Ectodermal cell (in vitro differentiated cells): ENCODE results near the gene MAGED2.
A peak's percentile ranks its signal among the peaks of the same experiment; 100 is the strongest.
"Not testable (repeated sequence)": the region's sequence is repeated elsewhere in the genome, so short reads cannot be mapped to it uniquely, and the experiment has no call there.

ENCODE experiments used
- H3K27ac ChIP-seq: 2 replicates; pipeline ENCODE4 v1.7.0; 2013; ENCODE audit warnings: mild to moderate bottlenecking, low read depth, low read length; ENCODE audit not compliant: insufficient read depth, poor library complexity, severe bottlenecking
- H3K27me3 ChIP-seq: 2 replicates; pipeline ENCODE4 v1.7.0; 2013; ENCODE audit warnings: mild to moderate bottlenecking, low read length; ENCODE audit not compliant: insufficient read depth, control insufficient read depth, poor library complexity, severe bottlenecking
- H3K36me3 ChIP-seq: one replicate; pipeline ENCODE4 v1.7.0; 2013; ENCODE audit warnings: low read length; ENCODE audit not compliant: control insufficient read depth, insufficient read depth
- H3K4me1 ChIP-seq: one replicate; pipeline ENCODE4 v1.7.0; 2013; ENCODE audit warnings: low read length; ENCODE audit not compliant: control insufficient read depth, insufficient read depth
- H3K4me3 ChIP-seq: 2 replicates; pipeline ENCODE4 v1.7.0; 2013; ENCODE audit warnings: low read depth, low read length, control low read depth; ENCODE audit not compliant: insufficient read depth
- H3K9me3 ChIP-seq: 2 replicates; pipeline ENCODE4 v1.7.0; 2013; ENCODE audit warnings: mild to moderate bottlenecking, low read length, moderate library complexity; ENCODE audit not compliant: control insufficient read depth
- WGBS, 2 experiments: methylation state at CpG; one replicate each; pipeline ENCODE4 v1.1.7; 2013; ENCODE audit warnings: missing lambda C conversion rate in 2 of 2; 5-methylcytosine and 5-hydroxymethylcytosine counted together

Gene MAGED2

DNA sequence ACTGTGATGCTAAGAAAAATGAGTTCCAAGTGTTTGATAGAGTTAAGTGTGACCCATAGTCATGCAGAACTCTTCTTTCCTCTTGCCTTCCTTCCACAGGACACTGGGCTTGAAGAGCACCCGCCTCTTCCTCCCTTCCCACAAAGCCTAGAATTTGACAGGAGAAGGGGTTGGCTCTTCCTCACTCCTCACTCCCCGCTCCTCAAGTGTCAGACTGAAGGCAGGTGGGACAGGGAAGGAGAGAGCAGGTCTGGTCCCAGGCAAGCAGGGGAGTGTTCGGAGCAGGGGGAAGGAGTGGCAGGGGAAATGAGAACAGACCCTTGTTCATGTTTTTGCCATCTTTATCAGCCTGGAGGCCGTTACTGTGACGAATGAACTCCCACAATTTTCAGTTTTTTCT is 10.7 kb downstream of the MAGED2 start:
- H3K27ac ChIP-seq: no peak overlapping the region
- H3K4me1 ChIP-seq: no peaks in the 10 kb centered on the region
- WGBS, 2 experiments: 79 to 88% methylated on average over 1 to 5 of the region's 5 CpGs
- peaks cover 18% of the 10 kb centered on the region for H3K36me3 ChIP-seq
- H3K9me3 ChIP-seq: no peaks in the 10 kb centered on the region
- H3K27me3 ChIP-seq: no peaks in the 10 kb centered on the region
- H3K4me3 ChIP-seq: no peak overlapping the region

DNA sequence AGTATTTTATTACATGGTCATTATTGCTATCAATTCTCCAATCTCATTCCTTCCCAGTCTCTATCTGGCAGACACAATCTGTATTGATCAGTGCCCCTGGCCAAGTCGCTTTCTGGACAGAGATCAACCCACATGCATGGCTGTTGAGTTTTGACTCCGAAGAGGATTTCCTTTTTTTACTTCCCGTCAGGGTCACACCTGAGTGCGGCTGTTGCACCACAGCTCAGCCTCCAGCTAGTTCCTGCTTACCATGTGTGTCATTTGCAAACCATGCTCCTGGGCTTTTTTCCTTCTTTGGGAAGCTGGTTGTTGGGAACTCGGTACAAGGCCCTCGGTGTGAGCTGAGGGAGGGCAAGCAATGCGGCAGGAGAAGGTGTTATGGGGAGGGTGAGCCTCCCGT is 11.7 kb downstream of the MAGED2 start:
- 90 to 95% methylated on average over 8 of the region's 8 CpGs for WGBS, 2 experiments
- H3K27me3 ChIP-seq: no peaks in the 10 kb centered on the region
- H3K27ac ChIP-seq: no peak overlapping the region

DNA sequence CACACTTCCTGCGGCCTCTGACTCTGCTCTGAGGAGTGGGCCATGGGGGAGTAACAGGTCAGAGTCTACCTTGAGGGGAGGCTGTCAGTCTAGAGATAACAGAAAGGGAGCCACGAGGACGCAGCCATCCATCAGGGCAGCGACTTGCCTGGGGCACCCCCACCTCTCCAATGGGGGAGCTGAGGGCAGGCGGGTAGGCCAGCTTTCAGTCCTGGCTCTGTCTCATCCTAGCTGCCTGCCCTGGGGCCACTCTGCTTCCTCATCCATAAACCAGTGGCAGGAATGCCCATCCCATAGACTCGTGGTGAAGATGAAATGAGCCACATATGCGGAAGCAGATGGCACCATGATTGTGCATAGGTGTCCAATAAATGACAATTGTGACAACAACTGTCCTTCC is 13.2 kb downstream of the MAGED2 start:
- Histone ChIP-seq H3K4me3 (no peak overlapping the region), H3K27ac (no peak overlapping the region), H3K4me1 (no peaks in the 10 kb centered on the region), H3K36me3 (peaks cover under 1% of the 10 kb centered on the region), H3K9me3 (no peaks in the 10 kb centered on the region), H3K27me3 (no peaks in the 10 kb centered on the region)
- WGBS, 2 experiments: 78 to 92% methylated on average over 6 to 7 of the region's 7 CpGs

More for the DNA sequence above, 11.7 kb downstream of the MAGED2 start:
- peaks cover 10% of the 10 kb centered on the region for H3K36me3 ChIP-seq
- H3K9me3 ChIP-seq: no peaks in the 10 kb centered on the region
- no peak overlapping the region for H3K4me3 ChIP-seq
- H3K4me1 ChIP-seq: no peaks in the 10 kb centered on the region

DNA sequence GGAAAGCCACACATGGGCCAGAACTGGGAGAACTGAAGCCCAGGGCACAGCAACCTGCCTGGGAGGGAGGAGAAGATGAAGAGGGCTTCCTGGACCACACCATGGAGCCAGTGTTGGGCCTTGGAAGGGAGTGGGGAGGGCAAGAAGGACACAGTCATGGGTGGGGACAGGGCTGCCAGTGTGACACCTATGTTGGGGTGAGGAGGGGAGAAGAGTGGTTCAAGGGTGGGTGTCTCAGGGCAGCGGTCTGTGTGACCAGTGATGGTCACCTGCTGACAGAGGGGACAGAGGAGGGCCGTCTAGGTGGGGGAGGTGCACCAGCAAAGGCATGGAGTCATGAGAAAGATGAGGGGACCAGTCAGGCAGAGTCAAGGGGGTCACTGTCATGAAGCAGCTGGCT is 13.8 kb downstream of the MAGED2 start:
- WGBS, 2 experiments: 88 to 93% methylated on average over 2 of the region's 2 CpGs
- no peaks in the 10 kb centered on the region for H3K36me3 ChIP-seq

DNA sequence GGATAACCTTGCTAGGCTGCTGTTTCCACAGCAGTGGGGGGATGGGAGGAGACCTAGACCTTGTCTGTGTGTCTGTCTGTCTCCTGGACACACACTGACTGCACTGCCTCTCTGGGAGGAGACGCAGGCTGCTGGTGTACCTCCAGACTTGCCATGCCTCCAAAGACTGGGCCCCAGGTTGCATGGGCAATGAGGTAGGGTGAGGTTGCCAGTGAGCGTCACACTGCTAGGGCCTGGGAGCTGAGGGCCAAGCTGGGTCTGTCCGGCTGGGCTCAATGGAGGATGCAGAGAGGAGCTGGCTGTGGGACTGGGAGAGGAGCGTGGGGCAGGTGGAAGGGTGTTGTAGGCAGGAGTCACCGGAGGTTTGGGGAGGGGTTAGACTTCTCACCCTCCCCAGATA is 16.6 kb downstream of the MAGED2 start:
- Histone ChIP-seq H3K27ac (no peak overlapping the region), H3K27me3 (no peaks in the 10 kb centered on the region), H3K4me1 (no peaks in the 10 kb centered on the region), H3K4me3 (no peak overlapping the region), H3K36me3 (no peaks in the 10 kb centered on the region), H3K9me3 (no peaks in the 10 kb centered on the region)
- WGBS, 2 experiments: 93 to 96% methylated on average over 4 of the region's 5 CpGs

More for the DNA sequence above, 13.8 kb downstream of the MAGED2 start:
- H3K4me3 ChIP-seq: no peak overlapping the region
- H3K27ac ChIP-seq: no peak overlapping the region
- H3K4me1 ChIP-seq: no peaks in the 10 kb centered on the region
- no peaks in the 10 kb centered on the region for H3K9me3 ChIP-seq
- no peaks in the 10 kb centered on the region for H3K27me3 ChIP-seq

DNA sequence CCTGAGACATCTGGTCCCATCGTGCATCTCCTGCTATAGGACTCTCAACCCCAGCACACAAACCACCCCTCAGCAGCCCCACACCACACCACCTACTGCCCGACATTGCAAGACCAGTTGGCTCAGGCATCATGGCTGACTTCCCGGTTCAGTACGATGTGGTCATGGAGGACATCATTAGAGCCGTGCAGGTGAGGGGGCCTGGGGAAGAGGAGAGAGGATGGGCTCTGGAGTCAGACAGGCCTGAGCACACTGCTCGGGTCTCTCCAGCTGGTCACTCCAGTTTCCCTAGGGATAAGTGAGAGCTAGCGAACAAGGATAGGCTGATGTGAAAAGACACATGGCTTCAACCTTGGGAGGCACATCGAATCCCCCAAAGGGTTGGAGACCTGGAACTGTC is 17.2 kb downstream of the MAGED2 start:
- Histone ChIP-seq H3K9me3 (no peaks in the 10 kb centered on the region), H3K27me3 (no peaks in the 10 kb centered on the region), H3K4me3 (no peak overlapping the region), H3K4me1 (no peaks in the 10 kb centered on the region), H3K27ac (no peak overlapping the region), H3K36me3 (no peaks in the 10 kb centered on the region)
- WGBS, 2 experiments: 94 to 95% methylated on average over 8 of the region's 8 CpGs

DNA sequence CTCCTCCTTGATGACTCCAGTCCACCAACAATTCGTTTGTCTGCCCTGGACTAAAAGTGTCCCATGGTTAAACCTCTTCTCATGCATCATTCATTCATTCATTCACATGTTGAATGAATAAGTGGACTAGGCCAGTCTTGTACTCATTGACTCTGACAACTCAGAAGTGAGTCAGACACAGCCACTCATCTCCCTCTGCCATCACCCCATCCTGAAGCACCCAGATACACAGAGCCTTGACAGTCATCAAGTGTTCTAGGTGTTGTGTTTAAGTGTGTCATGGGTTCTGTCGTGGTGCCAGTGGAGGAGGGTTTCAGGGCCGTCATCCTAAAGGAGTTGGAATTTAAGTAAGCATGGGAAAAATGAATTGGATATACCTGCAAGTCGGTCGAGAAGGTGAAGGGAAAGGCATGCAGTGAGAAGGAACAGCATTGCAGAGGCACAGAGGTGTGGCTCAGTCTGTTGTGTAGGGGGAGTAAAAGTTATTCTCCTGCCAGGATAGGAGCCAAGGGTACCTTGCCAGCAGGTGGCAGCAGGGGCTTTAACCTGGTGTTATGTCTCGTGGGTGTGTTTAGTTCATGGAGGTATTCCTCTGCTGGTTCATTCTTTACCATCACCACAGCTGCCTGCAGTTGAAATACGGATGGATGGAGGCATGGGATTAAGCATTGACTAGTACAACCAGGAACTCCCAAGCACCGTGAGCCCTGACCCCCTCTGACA is 18.3 kb downstream of the MAGED2 start:
- 77 to 84% methylated on average over 8 of the region's 8 CpGs for WGBS, 2 experiments

DNA sequence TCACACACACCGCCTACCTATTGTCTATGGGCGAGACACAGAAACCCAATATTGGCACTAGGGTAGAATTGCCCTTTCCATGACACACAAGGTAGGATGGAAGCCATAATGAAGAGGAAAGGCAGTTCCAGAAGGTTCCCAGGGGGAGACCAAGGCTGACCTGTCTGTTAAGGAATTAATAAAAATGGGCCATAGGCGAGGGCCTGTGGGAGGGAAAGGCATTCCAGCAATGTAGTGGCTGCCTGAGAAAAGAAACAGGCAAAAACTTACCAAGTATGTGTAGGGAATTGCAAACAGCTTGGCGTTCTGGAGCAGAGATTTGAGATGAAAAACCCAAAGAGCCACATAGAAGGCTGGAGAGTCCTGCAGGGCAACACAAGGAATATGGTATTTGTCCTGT is 19.1 kb downstream of the MAGED2 start:
- 93% methylated on average over 4 of the region's 4 CpGs for WGBS, 2 experiments
- Histone ChIP-seq H3K27ac (no peak overlapping the region), H3K36me3 (no peaks in the 10 kb centered on the region), H3K4me1 (no peaks in the 10 kb centered on the region), H3K4me3 (no peak overlapping the region), H3K27me3 (no peaks in the 10 kb centered on the region), H3K9me3 (no peaks in the 10 kb centered on the region)

More for the DNA sequence above, 18.3 kb downstream of the MAGED2 start:
- no peaks in the 10 kb centered on the region for H3K27me3 ChIP-seq
- H3K27ac ChIP-seq: no peak overlapping the region
- no peaks in the 10 kb centered on the region for H3K9me3 ChIP-seq
- H3K4me1 ChIP-seq: no peaks in the 10 kb centered on the region
- no peak overlapping the region for H3K4me3 ChIP-seq
- no peaks in the 10 kb centered on the region for H3K36me3 ChIP-seq

DNA sequence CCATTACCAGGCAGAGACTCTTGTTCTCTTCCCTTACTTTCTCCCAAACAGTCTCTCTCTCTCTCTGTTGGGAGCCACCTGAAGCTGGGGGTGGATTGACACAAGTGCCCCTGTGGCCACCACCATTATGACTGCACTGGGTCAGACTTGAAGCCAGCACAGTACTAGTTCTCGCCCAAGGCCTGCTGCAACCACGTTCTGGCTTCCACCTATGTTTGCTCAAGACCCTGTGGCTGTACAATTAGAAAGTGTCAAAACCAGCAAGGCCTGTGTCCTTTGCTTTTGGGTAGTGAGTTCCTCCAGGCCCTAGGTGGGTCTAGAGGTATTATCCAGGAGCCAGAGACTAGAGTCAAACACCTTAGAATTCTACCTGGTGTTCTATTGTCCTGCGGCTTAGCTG is 31.0 kb downstream of the MAGED2 start:
- H3K4me1 ChIP-seq: peaks cover 7% of the 10 kb centered on the region
- no peak overlapping the region for H3K4me3 ChIP-seq
- 90 to 95% methylated on average over 3 of the region's 3 CpGs for WGBS, 2 experiments
- H3K27ac ChIP-seq: no peak overlapping the region
- no peaks in the 10 kb centered on the region for H3K9me3 ChIP-seq
- no peaks in the 10 kb centered on the region for H3K27me3 ChIP-seq
- H3K36me3 ChIP-seq: no peaks in the 10 kb centered on the region

DNA sequence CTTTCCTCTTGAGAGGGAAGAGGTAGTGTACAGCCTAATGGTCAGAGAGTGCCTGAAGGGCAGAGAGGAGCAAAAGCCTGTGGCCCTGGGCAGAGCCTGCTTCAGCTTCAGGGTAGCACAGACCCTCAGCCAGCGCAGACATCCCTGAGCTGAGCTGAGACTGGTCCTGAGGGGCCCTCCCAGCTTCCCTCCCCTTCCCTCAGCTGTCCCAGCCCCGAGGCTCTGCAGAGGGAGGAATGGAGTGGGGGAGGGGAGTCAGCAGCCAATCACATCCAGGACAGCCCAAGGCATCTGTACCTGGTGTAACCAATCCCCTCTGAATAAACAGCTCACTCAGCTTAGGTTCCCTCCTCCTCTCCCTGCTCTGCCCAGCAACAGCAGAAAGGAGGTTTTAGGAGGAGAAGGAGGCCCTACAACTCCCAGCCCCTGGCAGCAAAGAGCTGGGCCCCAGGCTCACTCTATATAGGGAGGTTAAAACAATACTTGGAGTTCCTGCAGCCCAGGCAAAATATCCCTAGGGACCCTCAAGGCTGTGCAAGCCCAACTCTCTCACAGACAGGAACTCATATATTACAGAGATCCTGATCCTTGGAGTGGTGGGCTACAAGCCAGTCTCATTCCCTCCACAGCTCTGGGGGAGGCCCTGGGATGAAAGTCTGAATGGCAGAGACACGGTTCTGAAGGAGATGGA is 33.8 kb downstream of the MAGED2 start:
- H3K4me3 ChIP-seq, H3K4me1 ChIP-seq, H3K27me3 ChIP-seq, H3K9me3 ChIP-seq, H3K36me3 ChIP-seq: not testable (repeated sequence)
- 31 to 77% methylated on average over 1 of the region's 3 CpGs for WGBS, 2 experiments
- peak overlapping the region; percentile 6 for H3K27ac ChIP-seq
